DMS53 treated with DMSO at 0.1 percent for 48 hours (cell line): Measurements from ENCODE around the gene PNPLA3.
"Not testable (repeated sequence)": the region's sequence is repeated elsewhere in the genome, so short reads cannot be mapped to it uniquely, and the experiment has no call there.

Source experiments
- DNase-seq: peaks from one replicate; lab custom pipeline; 2025; ENCODE audit not compliant: unreplicated experiment; lab: John Stamatoyannopoulos, UW

PNPLA3 gene

GRCh38 chr22:43889201-43889859 lies 34.3 kb upstream of the PNPLA3 start:
- DNase-seq = no peak

- no peak for DNase-seq
Measured at GRCh38 chr22:43889860-43890253, 33.7 kb upstream of the PNPLA3 start.

- peak; percentile 9 for DNase-seq
Measured at GRCh38 chr22:43890901-43891331, 32.7 kb upstream of the PNPLA3 start.

GRCh38 chr22:43891360-43892182 lies 32.0 kb upstream of the PNPLA3 start, which contains the start of gene PNPLA5:
Gene PNPLA5, minus strand, starts transcription at chr22:43892013. Its CDS starts 133 bp downstream, at chr22:43891880.
- DNase-seq = peak; percentile 6

- DNase-seq = no peak
Measured at GRCh38 chr22:43892183-43892894, 31.3 kb upstream of the PNPLA3 start.

- DNase-seq = no peak
Measured at GRCh38 chr22:43893266-43893665, 30.3 kb upstream of the PNPLA3 start.

GRCh38 chr22:43894122-43894521 lies 29.5 kb upstream of the PNPLA3 start:
- DNase-seq = no peak

GRCh38 chr22:43895986-43896645 lies 27.5 kb upstream of the PNPLA3 start:
- DNase-seq = no peak

- DNase-seq = no peak
Measured at GRCh38 chr22:43897751-43898261, 25.8 kb upstream of the PNPLA3 start.

- no peak for DNase-seq
Measured at GRCh38 chr22:43900206-43900605, 23.4 kb upstream of the PNPLA3 start.

- DNase-seq = no peak
Measured at GRCh38 chr22:43901976-43902643, 21.5 kb upstream of the PNPLA3 start.

- DNase-seq = not testable (repeated sequence)
Measured at GRCh38 chr22:43903033-43903432, 20.6 kb upstream of the PNPLA3 start.

GRCh38 chr22:43904412-43904811 lies 19.2 kb upstream of the PNPLA3 start:
- DNase-seq = not testable (repeated sequence)

- no peak for DNase-seq
Measured at GRCh38 chr22:43905681-43906080, 17.9 kb upstream of the PNPLA3 start.

- DNase-seq = no peak
Measured at GRCh38 chr22:43909708-43910107, 13.9 kb upstream of the PNPLA3 start.

- DNase-seq = peak; percentile 23
Measured at GRCh38 chr22:43910178-43910695, 13.4 kb upstream of the PNPLA3 start.

- no peak for DNase-seq
Measured at GRCh38 chr22:43911351-43911750, 12.3 kb upstream of the PNPLA3 start.

GRCh38 chr22:43917521-43917920 lies 6.1 kb upstream of the PNPLA3 start:
- no peak for DNase-seq

GRCh38 chr22:43919106-43919973 lies 4.3 kb upstream of the PNPLA3 start:
- DNase-seq = no peak
